ENCODE measurements around the gene SLC26A6.

DNA sequence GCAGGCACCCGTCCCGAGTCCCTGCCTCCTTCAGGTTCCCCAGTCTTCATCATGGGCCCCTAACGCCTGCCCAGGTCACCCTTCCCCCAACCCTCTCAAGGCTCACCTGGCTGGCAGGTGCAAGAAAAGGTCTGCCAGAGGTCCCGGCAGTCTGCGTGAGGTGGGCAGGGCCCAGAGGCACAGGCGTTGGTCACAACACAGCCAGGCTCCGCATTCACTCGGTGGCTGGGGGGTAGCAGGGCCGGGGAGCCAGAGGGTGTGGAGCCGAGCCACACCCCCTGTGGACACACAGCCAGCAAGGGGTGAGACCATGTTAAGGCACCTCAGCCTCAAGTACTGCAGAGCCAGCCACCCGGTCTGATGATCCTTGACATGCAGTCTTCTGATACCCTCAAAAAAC lies 16.5 kb upstream of the SLC26A6 start:
- no peak for TF ChIP-seq RAD21 (IDR thresholded peaks at IDR 0.05; ENCODE audit: low read depth)
- no peak for TF ChIP-seq ZFX (IDR thresholded peaks at IDR 0.05)
- no peak for TF ChIP-seq REST (IDR thresholded peaks at IDR 0.05; ENCODE audit: low read depth)
- TF ChIP-seq CTCF (IDR thresholded peaks at IDR 0.05 in 2 of 3, conservative IDR thresholded peaks at IDR 0.05 in 1 of 3; ENCODE audit: borderline replicate concordance in 1 of 3, insufficient read depth in 1 of 3, low read depth in 2 of 3, low read length in 2 of 3), result no peak
- no peak for TF ChIP-seq SRF (IDR thresholded peaks at IDR 0.05; ENCODE audit: low read depth)
- TF ChIP-seq YY1 (IDR thresholded peaks at IDR 0.05; ENCODE audit: extremely low read depth, insufficient replicate concordance, low read depth, low read length), result no peak
- TF ChIP-seq POLR2A (IDR thresholded peaks at IDR 0.05; ENCODE audit: borderline replicate concordance, extremely low read depth, insufficient read depth, insufficient read length), result no peak
- TF ChIP-seq SP1 (IDR thresholded peaks at IDR 0.05; ENCODE audit: low read depth), result no peak
